GM12892 (cell line): ENCODE results near the gene NDUFB7.
"Not testable (repeated sequence)": the region's sequence is repeated elsewhere in the genome, so short reads cannot be mapped to it uniquely, and the experiment has no call there.

Experiments used
- POLR2A ChIP-seq: IDR thresholded peaks from 2 replicates; pipeline ENCODE4 v1.6.1; 2011; ENCODE audit warnings: low read depth, low read length, control low read depth
- POLR2AphosphoS5 ChIP-seq: IDR thresholded peaks from 2 replicates; pipeline ENCODE4 v1.6.1; 2011; ENCODE audit warnings: low read depth, low read length, control low read depth

GRCh38 chr19:14552006-14552360, 19.9 kb downstream of the NDUFB7 start:
- TF ChIP-seq POLR2A, POLR2AphosphoS5: not testable (repeated sequence)
